ENCODE data around the gene CABCOCO1. TPM values are rescaled to one million over a fixed set of nuclear protein-coding genes. Genes with fewer than 3 reads are reported as not detected.

Gene CABCOCO1
- total RNA-seq, 1 experiment from 2014 or later, result not detected

DNA sequence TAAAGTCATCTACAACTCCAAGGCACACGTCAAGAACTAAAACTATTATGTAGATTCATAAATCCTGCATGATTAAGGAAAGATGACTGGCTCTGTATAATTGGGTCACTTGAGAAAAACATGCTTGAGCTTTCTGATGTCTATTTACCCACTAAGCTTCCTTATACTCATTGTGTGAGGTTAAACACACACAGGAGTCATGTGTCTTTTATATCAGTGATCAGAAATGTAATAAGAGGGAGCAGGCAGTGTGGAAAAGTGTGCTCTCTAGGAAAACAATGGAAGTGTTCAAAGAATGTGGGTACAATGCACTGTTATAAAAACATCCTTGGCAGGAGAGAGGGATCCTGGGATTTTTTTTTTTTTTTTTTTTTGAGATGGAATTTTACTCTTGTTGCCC is 130.2 kb downstream of the CABCOCO1 start:
- CTCF ChIA-PET, result no interaction called here

DNA sequence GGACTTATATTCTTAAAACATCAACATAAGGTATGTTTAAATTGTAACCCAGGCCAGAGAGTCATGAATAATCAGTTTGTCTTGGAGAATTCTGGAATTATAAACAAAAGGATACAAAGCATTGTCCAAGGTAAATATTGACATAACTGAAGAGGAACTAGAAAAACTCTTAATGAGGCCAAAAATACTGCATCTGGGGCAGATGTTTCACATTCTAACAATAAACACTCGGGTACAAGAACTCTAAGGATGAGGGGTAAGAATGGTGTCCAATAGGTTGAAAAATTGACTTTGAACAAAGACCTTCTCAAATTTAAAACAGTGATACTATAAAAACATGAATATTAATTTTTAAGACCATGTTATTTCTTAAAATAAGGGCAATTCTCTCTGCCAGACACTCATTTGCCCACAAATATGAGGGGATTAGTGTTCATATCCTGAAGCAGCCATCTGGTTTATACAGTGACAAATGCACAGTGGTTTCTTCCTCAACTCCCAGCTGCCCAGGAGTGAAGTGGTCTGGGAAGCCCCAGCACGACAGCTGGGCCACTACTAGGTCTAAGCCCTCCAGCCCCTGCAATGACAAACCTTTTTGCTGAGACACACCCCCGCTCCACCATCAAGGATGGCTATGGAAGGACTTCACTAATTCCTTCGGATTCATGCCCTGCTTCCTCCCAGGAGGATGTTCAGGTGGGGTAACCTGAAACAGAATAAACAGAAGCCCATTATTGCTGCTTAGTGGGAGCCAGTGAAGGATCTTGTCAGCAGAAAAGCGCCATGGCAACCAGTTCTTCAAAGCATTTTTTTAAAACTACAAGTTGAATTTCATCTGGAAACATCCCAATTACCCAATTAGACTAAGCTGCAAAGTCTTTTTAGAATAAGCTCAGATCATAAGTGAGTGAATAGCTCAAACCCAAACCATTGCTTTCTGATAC is 131.3 kb downstream of the CABCOCO1 start:
- Histone ChIP-seq H3K4me1 (peaks cover 23% of the 10 kb centered on the region), H3K9me3 (no peaks in the 10 kb centered on the region), H3K27me3 (replicated peaks; ENCODE audit: control insufficient read depth, insufficient read depth, low read length) (no peaks in the 10 kb centered on the region), H3K36me3 (ENCODE audit: control insufficient read depth, insufficient read depth, low read length) (no peaks in the 10 kb centered on the region), H3K4me3 (ENCODE audit: low read depth, low read length) (no peak overlapping the region)
- intact Hi-C loops (cut with micrococcal nuclease; ENCODE audit: unreplicated experiment), result loop anchor here (2.0 kb wide), 1 partner anchor 33 kb away; no protein-coding TSS in a partner anchor
- Mint-ChIP-seq H3K27ac (ENCODE audit: unreplicated experiment) (no peak overlapping the region), H3K36me3 (ENCODE audit: insufficient read depth, unreplicated experiment) (no peaks in the 10 kb centered on the region), H3K4me3 (ENCODE audit: unreplicated experiment) (no peak overlapping the region), H3K9me3 (ENCODE audit: unreplicated experiment) (no peaks in the 10 kb centered on the region), H3K27me3 (ENCODE audit: insufficient read depth, unreplicated experiment) (no peaks in the 10 kb centered on the region), H3K4me1 (ENCODE audit: low read depth, unreplicated experiment) (peaks cover 22% of the 10 kb centered on the region)
- DNase-seq, result no peak
- ChIA-PET POLR2A (interaction anchor here (0.6 kb wide), 1 partner anchor 68 kb away, joined by 7 read pairs; no protein-coding TSS in a partner anchor), CTCF (interaction anchor here (0.6 kb wide), 1 partner anchor 37 kb away, joined by 3 read pairs; no protein-coding TSS in a partner anchor)
- no TSS peak for BruUV-seq (replicated peaks)
- TF ChIP-seq, protein P1, sequence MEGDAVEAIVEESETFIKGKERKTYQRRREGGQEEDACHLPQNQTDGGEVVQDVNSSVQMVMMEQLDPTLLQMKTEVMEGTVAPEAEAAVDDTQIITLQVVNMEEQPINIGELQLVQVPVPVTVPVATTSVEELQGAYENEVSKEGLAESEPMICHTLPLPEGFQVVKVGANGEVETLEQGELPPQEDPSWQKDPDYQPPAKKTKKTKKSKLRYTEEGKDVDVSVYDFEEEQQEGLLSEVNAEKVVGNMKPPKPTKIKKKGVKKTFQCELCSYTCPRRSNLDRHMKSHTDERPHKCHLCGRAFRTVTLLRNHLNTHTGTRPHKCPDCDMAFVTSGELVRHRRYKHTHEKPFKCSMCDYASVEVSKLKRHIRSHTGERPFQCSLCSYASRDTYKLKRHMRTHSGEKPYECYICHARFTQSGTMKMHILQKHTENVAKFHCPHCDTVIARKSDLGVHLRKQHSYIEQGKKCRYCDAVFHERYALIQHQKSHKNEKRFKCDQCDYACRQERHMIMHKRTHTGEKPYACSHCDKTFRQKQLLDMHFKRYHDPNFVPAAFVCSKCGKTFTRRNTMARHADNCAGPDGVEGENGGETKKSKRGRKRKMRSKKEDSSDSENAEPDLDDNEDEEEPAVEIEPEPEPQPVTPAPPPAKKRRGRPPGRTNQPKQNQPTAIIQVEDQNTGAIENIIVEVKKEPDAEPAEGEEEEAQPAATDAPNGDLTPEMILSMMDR (IDR thresholded peaks at IDR 0.05; ENCODE audit: insufficient read depth in 1 of 2, low read depth in 1 of 2, low read length in 1 of 2, severe bottlenecking in 1 of 2, unreplicated experiment in 1 of 2), result no peak

More for the DNA sequence above, 130.2 kb downstream of the CABCOCO1 start:
- Mint-ChIP-seq H3K4me1 (ENCODE audit: low read depth, unreplicated experiment) (peaks cover 22% of the 10 kb centered on the region), H3K36me3 (ENCODE audit: insufficient read depth, unreplicated experiment) (no peaks in the 10 kb centered on the region), H3K27me3 (ENCODE audit: insufficient read depth, unreplicated experiment) (no peaks in the 10 kb centered on the region), H3K9me3 (ENCODE audit: unreplicated experiment) (no peaks in the 10 kb centered on the region), H3K4me3 (ENCODE audit: unreplicated experiment) (no peak overlapping the region), H3K27ac (ENCODE audit: unreplicated experiment) (no peak overlapping the region)
- intact Hi-C loops (cut with micrococcal nuclease; ENCODE audit: unreplicated experiment), result no loop called here
- no peak overlapping the region for H3K4me3 ChIP-seq (ENCODE audit: low read depth, low read length)
- no peaks in the 10 kb centered on the region for H3K27me3 ChIP-seq (replicated peaks; ENCODE audit: control insufficient read depth, insufficient read depth, low read length)
- no TSS peak for BruUV-seq (replicated peaks)
- POLR2A ChIA-PET, result interaction anchor here (0.8 kb wide), 1 partner anchor 627 kb away, joined by 7 read pairs; no protein-coding TSS in a partner anchor
- no peaks in the 10 kb centered on the region for H3K36me3 ChIP-seq (ENCODE audit: control insufficient read depth, insufficient read depth, low read length)
- TF ChIP-seq, protein P1 (IDR thresholded peaks at IDR 0.05; ENCODE audit: insufficient read depth in 1 of 2, low read depth in 1 of 2, low read length in 1 of 2, severe bottlenecking in 1 of 2, unreplicated experiment in 1 of 2), result no peak
- H3K9me3 ChIP-seq, result no peaks in the 10 kb centered on the region
- peaks cover 23% of the 10 kb centered on the region for H3K4me1 ChIP-seq
- no peak for DNase-seq

DNA sequence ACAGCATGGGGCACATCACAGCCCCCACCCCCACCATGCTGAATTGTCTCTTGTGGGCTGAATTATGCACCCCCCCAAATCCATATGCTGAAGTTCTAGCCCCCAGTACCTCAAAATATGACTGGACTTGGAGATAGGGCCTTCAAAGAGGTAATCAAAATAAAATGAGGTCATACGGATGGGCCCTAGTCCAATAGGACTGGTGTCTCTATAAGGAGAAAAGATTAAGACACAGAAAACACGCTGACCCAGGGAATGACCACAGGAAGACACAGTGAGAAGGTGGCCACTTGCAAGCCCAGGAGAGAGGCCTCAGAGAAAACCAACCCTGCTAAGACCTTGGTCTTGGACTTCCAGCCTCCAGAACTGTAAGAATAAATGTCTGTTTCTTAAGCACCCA is 132.4 kb downstream of the CABCOCO1 start:
- Mint-ChIP-seq H3K4me3 (ENCODE audit: unreplicated experiment) (no peak overlapping the region), H3K27me3 (ENCODE audit: insufficient read depth, unreplicated experiment) (no peaks in the 10 kb centered on the region), H3K4me1 (ENCODE audit: low read depth, unreplicated experiment) (peaks cover 22% of the 10 kb centered on the region), H3K36me3 (ENCODE audit: insufficient read depth, unreplicated experiment) (no peaks in the 10 kb centered on the region), H3K9me3 (ENCODE audit: unreplicated experiment) (no peaks in the 10 kb centered on the region), H3K27ac (ENCODE audit: unreplicated experiment) (no peak overlapping the region)
- TF ChIP-seq, protein P1 (IDR thresholded peaks at IDR 0.05; ENCODE audit: insufficient read depth in 1 of 2, low read depth in 1 of 2, low read length in 1 of 2, severe bottlenecking in 1 of 2, unreplicated experiment in 1 of 2), result no peak
- Histone ChIP-seq H3K4me1 (peaks cover 23% of the 10 kb centered on the region), H3K36me3 (ENCODE audit: control insufficient read depth, insufficient read depth, low read length) (no peaks in the 10 kb centered on the region), H3K4me3 (ENCODE audit: low read depth, low read length) (no peak overlapping the region), H3K27me3 (replicated peaks; ENCODE audit: control insufficient read depth, insufficient read depth, low read length) (no peaks in the 10 kb centered on the region), H3K9me3 (no peaks in the 10 kb centered on the region)
- no peak for DNase-seq
- ChIA-PET CTCF (no interaction called here), POLR2A (interaction anchor here (0.6 kb wide), 1 partner anchor 67 kb away, joined by 7 read pairs; no protein-coding TSS in a partner anchor)
- intact Hi-C loops (cut with micrococcal nuclease; ENCODE audit: unreplicated experiment), result loop anchor here (2.0 kb wide), 1 partner anchor 34 kb away; no protein-coding TSS in a partner anchor
- no TSS peak for BruUV-seq (replicated peaks)
